GM19025 (cell line): ENCODE measurements around the gene UQCC3.
"Not testable (repeated sequence)": the region's sequence is repeated elsewhere in the genome, so short reads cannot be mapped to it uniquely, and the experiment has no call there.

ENCODE experiments used
- ATAC-seq: cut with Tn5 transposase; IDR thresholded peaks from one replicate; pipeline ENCODE4 v1.9.1; 2021; ENCODE audit warnings: mild to moderate bottlenecking, low read depth, moderate library complexity; ENCODE audit not compliant: unreplicated experiment

Gene UQCC3

GRCh38 chr11:62693624-62694023 is 22.2 kb downstream of the UQCC3 start:
- not testable (repeated sequence) for ATAC-seq

GRCh38 chr11:62694455-62695167 is 23.1 kb downstream of the UQCC3 start:
- no peak for ATAC-seq

- ATAC-seq = no peak
These were observed 30.8 kb downstream of the UQCC3 start for GRCh38 chr11:62702246-62702645.

GRCh38 chr11:62703921-62704320 is 32.4 kb downstream of the UQCC3 start:
- not testable (repeated sequence) for ATAC-seq

- ATAC-seq = no peak
These were observed 33.9 kb downstream of the UQCC3 start for GRCh38 chr11:62705413-62705812.

- peak; percentile 53 for ATAC-seq
These were observed 34.7 kb downstream of the UQCC3 start for GRCh38 chr11:62705880-62706849.

- no peak for ATAC-seq
These were observed 35.4 kb downstream of the UQCC3 start for GRCh38 chr11:62706850-62707247.

- ATAC-seq = no peak
These were observed 35.9 kb downstream of the UQCC3 start, which contains the start of the genes BSCL2 and GNG3 for GRCh38 chr11:62707277-62707861. TSS of gene BSCL2 (minus strand) at chr11:62707424. CDS start at chr11:62707195, 229 bp downstream. TSS of gene GNG3 (plus strand) at chr11:62707676. CDS start at chr11:62708296, 620 bp downstream.

- ATAC-seq = no peak
These were observed 36.9 kb downstream of the UQCC3 start for GRCh38 chr11:62708392-62708791.

- no peak for ATAC-seq
These were observed 37.3 kb downstream of the UQCC3 start for GRCh38 chr11:62708793-62709192.

GRCh38 chr11:62709247-62710000 is 38.0 kb downstream of the UQCC3 start:
- ATAC-seq = peak; percentile 66

- no peak for ATAC-seq
These were observed 38.5 kb downstream of the UQCC3 start for GRCh38 chr11:62710001-62710345.

- no peak for ATAC-seq
These were observed 40.9 kb downstream of the UQCC3 start for GRCh38 chr11:62712276-62712812.

- ATAC-seq = no peak
These were observed 41.4 kb downstream of the UQCC3 start for GRCh38 chr11:62712861-62713260.

- ATAC-seq = no peak
These were observed 41.9 kb downstream of the UQCC3 start for GRCh38 chr11:62713343-62713742.

GRCh38 chr11:62715150-62716130 is 44.0 kb downstream of the UQCC3 start:
- ATAC-seq = no peak

- no peak for ATAC-seq
These were observed 44.7 kb downstream of the UQCC3 start for GRCh38 chr11:62716206-62716605.

GRCh38 chr11:62716816-62717215 is 45.3 kb downstream of the UQCC3 start:
- ATAC-seq = no peak
